Measurements from ENCODE around the gene CCDC136. TPM values are rescaled to one million over a fixed set of nuclear protein-coding genes. Genes with fewer than 3 reads are reported as not detected.

The CCDC136 gene
- total RNA-seq, 1 donor from 2014 or later: 44.1 TPM

DNA sequence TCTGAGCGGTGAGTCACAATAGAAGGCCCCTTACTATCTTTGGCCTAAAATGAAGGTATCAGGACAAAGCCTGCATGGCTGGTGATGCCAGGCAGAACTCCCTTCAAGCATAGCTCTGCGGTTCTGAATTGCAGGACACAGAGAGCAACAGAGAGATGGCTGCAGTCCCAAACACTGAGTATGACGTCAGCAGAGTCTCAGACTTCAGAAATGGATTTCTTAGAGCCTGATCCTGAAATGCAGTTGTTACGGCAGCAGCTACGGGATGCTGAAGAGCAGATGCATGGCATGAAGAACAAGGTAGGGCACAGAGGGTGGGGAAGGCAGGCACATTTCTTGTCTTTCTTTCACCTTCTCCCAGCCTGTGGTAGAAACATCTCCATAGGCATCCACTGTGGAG, 13.5 kb downstream of the CCDC136 start:
- DNase-seq: no peak

DNA sequence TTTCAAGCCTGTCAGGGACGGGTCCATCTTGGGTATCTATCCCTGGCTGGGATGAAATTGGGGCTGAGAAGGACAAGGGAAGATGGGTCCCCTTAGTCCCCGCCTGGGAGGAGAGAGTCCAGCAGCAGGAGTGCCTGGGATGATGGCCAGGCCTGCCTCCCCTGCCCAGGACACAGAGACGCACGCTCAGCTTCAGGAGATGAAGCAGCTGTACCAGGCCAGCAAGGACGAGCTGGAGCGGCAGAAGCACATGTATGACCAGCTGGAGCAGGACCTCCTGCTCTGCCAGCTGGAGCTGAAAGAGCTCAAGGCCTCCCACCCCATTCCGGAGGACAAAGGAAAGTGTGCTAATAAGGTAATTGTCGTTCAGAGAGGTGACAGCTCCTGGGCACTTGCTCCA, 15.4 kb downstream of the CCDC136 start:
- DNase-seq: no peak

- DNase-seq: no peak
Measured at GRCh38 chr7:128809363-128809762, 17.6 kb downstream of the CCDC136 start.

GRCh38 chr7:128810473-128810872, 18.7 kb downstream of the CCDC136 start:
- no peak for DNase-seq

GRCh38 chr7:128810997-128811396, 19.2 kb downstream of the CCDC136 start:
- no peak for DNase-seq

GRCh38 chr7:128811631-128812430, 20.1 kb downstream of the CCDC136 start:
- no peak for DNase-seq

GRCh38 chr7:128812514-128813168, 20.9 kb downstream of the CCDC136 start:
- DNase-seq: no peak

- DNase-seq: no peak
Measured at GRCh38 chr7:128814499-128814898, 22.7 kb downstream of the CCDC136 start.

- no peak for DNase-seq
Measured at GRCh38 chr7:128815289-128815942, 23.6 kb downstream of the CCDC136 start.

GRCh38 chr7:128818694-128819093, 26.9 kb downstream of the CCDC136 start:
- DNase-seq: no peak

DNA sequence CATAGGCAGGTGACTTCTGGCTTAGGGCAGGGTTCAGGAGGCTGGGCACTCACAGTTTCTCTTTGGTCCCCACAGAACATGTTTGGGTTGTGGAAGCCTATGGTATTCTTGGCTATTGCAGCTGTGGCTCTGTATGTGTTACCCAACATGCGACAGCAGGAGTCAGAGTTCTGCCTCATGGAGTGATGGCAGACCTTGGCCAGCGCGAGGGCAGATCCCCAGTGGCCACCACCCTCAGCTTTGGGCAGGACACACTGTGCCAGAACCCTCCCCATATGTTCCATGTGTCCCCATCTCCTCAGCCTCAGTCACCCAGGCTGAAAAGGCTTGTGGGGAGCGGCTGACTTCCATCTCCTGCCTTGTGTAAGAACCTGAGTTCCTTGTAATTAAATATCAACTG, 30.0 kb downstream of the CCDC136 start:
- DNase-seq: no peak

DNA sequence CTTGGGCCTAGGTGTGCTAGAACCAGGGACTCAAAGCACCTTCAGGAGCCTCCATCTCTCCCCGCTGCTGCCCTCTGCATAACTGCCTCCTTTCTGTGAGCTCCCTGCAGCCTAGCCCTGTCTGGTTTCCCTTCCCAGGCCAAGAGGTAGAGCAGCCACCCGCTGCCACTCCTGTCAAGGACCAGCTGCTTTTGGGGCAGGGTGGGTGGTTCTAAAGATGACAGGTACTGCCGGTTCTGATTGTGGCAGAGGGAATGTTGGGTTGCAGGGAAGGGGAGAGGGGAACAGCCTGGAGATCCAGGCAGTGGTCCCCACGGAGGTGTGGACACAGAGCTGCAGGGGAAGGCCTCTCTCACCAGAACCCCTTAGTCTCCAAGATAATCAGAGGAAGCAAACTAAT, 34.7 kb downstream of the CCDC136 start:
- no peak for DNase-seq

GRCh38 chr7:128826916-128827247, 35.1 kb downstream of the CCDC136 start:
- DNase-seq: no peak

GRCh38 chr7:128827248-128827958, 35.6 kb downstream of the CCDC136 start:
- no peak for DNase-seq

- DNase-seq: no peak
Measured at GRCh38 chr7:128827971-128828711, 36.4 kb downstream of the CCDC136 start.

DNA sequence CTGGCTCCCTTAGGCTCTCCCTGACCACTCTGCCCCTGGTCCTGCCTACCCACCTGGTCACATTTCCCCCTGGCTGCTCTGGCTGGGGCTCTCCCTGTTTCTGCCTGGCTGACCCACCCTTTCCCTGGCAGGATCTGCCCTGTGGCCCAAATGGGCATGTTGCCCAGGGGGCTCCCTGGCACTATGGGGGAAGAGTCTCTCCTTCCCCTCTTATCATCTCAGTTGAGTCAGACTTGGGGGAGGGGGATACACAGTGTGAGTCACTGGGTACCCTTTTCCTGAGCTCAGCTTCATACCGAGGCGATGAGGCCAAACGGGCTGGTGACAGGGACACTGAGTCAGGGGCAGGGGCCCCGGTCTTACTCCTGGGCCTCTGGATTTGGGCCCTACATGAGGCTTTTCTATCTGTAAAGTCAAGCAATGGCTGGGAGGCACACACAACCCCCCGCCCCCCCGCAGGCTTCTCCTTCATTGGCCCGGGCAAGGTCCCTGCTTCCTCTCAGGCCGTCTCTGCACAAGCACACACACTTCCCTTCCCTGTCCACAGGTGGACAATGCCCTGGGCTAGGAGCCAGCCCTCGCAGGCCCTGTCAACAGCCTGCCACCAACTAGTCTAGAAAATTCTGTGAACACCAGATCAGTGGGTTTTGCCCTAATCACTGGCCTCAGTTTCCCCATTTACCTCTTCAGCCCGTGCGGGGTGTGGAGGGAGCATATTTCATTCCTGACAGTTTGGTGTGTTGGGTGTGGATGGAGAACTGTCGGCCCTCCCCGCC, 37.8 kb downstream of the CCDC136 start:
- DNase-seq: no peak

GRCh38 chr7:128830231-128831177, 38.7 kb downstream of the CCDC136 start, which contains the start of gene FLNC:
TSS of gene FLNC (plus strand) at chr7:128830406. CDS start at chr7:128830638, 232 bp downstream.
- no peak for DNase-seq

- no peak for DNase-seq
Measured at GRCh38 chr7:128831178-128831993, 39.6 kb downstream of the CCDC136 start.
